Mammary epithelial cell (primary cell): ENCODE measurements around the gene JPT2.

Experiments
- CTCF ChIP-seq, 2 donors: IDR thresholded peaks in 1 of 2; conservative IDR thresholded peaks in 1 of 2; 2 replicates each; pipeline ENCODE4 v1.5.1; 2011 to 2012; ENCODE audit warnings: inconsistent platforms in 2 of 2, low read length in 2 of 2, mild to moderate bottlenecking in 2 of 2, control low read depth in 1 of 2, low read depth in 1 of 2; ENCODE audit not compliant: insufficient read depth in 1 of 2; ENCODE audit errors: extremely low read depth in 1 of 2
- EZH2 ChIP-seq: IDR thresholded peaks from 2 replicates; pipeline ENCODE4 v1.6.1; 2012; ENCODE audit warnings: low read length, inconsistent platforms, borderline replicate concordance

GRCh38 chr16:1708768-1709180 is 30.7 kb downstream of the JPT2 start:
- TF ChIP-seq EZH2: no peak
- TF ChIP-seq CTCF (conservative IDR thresholded peaks at IDR 0.05 in 1 of 2, IDR thresholded peaks at IDR 0.05 in 1 of 2; ENCODE audit: extremely low read depth in 1 of 2, insufficient read depth in 1 of 2, low read depth in 1 of 2, low read length in 2 of 2): no peak
